GM21825 (cell line): ENCODE results near the gene GRAPL.
"Not testable (repeated sequence)": the region's sequence is repeated elsewhere in the genome, so short reads cannot be mapped to it uniquely, and the experiment has no call there.

Experiments
- ATAC-seq: cut with Tn5 transposase; IDR thresholded peaks from one replicate; pipeline ENCODE4 v1.9.1; 2021; ENCODE audit warnings: mild to moderate bottlenecking, moderate library complexity; ENCODE audit not compliant: unreplicated experiment

The GRAPL gene

GRCh38 chr17:19136138-19136537, 8.7 kb downstream of the GRAPL start:
- peak; percentile 9 for ATAC-seq

GRCh38 chr17:19136605-19137004, 9.2 kb downstream of the GRAPL start:
- not testable (repeated sequence) for ATAC-seq

DNA sequence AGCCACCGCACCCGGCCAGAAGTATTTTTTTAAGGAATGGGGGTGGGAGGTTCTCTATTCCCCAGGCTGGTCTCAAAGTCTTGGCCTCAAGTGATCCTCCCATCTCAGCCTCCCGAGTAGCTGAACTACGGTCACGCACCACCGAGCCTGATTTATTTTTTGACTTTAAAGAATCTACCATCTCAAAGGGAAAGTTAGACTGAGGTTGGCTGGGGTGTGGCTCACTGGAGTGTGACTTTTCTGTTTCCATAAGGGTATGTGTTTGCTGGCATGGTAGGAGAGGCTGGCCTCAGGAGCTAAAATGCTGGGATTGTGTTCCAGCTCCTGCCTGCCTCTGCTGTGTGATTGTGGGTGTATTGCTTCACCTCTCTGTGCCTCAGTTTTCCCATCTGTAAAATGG, 10.6 kb downstream of the GRAPL start:
- peak; percentile 22 for ATAC-seq

GRCh38 chr17:19141366-19142155, 14.2 kb downstream of the GRAPL start:
- peak; percentile 43 for ATAC-seq

DNA sequence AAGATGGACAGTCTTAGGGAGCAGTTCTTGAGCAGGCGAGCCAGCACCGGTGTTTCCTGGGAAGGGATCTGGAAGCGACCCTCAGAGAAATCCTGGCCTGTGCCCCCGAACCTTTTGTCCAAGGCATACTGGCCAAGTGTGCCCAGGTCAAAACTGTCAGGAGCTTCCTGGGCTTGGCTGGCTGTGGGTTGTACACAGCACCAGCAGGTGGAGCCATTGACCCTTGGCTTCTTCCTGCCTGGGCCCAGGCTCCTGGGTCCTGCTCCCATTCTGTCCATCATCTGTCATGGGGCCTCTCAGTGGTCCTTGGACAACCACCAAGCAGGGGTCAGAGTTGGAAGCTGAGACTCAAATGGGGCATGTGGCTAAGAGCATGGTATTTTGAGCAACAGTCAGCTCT, 15.0 kb downstream of the GRAPL start:
- not testable (repeated sequence) for ATAC-seq

GRCh38 chr17:19143097-19143777, 15.8 kb downstream of the GRAPL start:
- not testable (repeated sequence) for ATAC-seq

DNA sequence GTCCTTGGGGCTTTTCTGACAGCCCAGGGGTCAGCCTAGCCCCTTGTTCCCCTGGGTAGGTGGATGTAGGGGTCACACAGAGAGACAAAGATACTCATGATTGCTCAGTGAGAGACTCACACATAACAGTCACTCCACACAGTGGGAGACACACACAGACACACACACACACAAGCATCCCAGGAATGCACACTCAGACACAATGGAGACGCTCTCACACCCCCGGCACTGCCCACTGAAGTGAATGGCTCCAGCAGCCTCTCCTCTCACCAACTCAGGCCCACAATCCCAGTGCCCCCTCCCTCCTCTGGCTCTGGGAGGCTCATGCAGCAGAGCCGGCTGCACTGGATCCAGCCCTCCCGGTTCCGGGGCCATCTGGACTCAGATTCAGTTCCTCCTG, 17.0 kb downstream of the GRAPL start:
- ATAC-seq: not testable (repeated sequence)

- ATAC-seq: not testable (repeated sequence)
Observed at GRCh38 chr17:19145471-19145870, 18.1 kb downstream of the GRAPL start.

DNA sequence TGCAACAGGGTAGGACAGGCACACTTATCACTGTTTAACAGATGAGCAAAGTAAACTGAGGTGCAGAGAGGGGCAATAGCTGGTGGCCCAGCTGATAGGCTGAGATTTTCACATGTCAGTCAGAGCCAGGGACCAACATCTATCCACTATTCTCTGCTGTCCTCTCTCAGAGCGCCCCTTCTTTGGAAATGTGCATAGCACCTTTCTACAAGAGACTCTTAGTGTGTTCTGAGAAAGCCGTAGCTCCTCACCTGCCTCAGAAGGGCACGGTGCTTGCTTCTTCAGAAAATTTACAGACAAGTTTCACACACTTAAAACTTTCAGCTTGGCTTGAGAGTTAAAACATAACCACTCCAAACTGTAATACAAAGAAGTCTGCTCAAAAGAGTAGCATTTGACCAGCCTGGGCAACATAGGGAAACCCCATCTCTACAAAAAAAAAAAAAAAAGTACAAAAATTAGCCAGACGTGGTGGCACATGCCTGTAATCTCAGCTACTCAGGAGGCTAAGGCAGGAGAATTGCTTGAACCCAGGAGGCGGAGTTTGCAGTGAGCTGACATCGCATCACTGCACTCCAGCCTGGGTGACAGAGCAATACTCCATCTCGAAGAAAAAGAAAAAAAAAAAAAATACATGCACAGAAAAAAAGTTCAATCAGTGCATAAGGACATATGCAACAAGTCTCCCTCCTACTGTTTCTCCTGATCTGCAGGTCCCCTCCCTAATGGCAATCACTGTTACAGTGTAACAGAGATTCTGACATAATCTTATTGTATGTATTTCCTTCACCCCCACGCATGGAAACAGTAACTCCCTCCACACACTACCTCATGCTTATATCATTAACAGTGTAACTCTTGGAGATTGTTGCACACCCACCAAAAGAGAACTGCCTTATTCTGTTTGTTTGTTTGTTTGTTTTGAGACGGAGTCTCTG, 23.6 kb downstream of the GRAPL start:
- ATAC-seq: not testable (repeated sequence)

GRCh38 chr17:19157628-19158027, 30.2 kb downstream of the GRAPL start:
- not testable (repeated sequence) for ATAC-seq

- ATAC-seq: not testable (repeated sequence)
Observed at GRCh38 chr17:19158478-19158877, 31.1 kb downstream of the GRAPL start.

- ATAC-seq: not testable (repeated sequence)
Observed at GRCh38 chr17:19158938-19159337, 31.5 kb downstream of the GRAPL start.

GRCh38 chr17:19161308-19162107, 34.1 kb downstream of the GRAPL start:
- ATAC-seq: peak; percentile 39

GRCh38 chr17:19162384-19163216, 35.2 kb downstream of the GRAPL start:
- ATAC-seq: not testable (repeated sequence)

- not testable (repeated sequence) for ATAC-seq
Observed at GRCh38 chr17:19174422-19174821, 47.0 kb downstream of the GRAPL start.

- ATAC-seq: peak; percentile 71
Observed at GRCh38 chr17:19175410-19175809, 48.0 kb downstream of the GRAPL start.

DNA sequence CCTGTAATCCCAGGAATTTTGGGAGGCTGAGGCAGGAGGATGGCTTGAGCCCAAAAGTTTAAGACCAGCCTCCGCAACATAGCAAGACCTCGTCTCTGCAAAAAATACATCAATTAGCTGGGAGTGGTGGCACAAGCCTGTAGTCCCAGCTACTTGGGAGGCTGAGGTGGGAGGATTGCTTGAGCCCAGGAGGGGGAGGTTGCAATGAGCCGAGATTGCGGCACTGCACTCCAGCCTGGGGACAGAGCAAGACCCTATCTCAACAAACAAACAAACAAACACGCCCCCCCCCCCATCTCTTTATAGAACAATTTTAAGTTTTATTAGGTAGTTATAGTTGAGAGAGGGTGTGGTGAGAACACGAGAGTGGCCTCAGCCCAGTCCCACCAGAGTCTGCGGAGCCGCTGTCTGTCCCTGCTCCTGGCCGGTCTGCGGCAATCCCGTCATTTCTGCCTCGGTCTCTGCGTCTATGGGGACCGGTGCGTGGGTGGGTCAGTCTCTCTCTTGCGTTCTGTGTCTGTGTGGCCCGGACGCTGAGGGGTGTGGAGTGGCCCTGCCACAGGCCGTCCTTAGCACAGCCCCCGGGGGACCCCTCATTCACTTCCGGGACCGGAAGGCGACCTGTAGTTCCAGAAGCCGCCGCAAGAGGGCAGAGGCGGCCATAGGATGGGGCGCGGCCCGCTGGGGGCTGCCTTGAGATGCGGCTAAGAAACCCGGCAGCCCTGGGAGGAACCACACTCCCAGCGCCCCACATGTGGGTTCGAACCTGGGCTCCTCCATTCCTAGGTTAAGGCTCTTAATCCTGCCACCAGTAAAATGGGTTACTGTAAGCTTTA, 53.9 kb downstream of the GRAPL start:
- ATAC-seq: peak; percentile 92
